Osteocyte (in vitro differentiated cells): ENCODE measurements around the gene DHRS3. TPM values are rescaled to one million over a fixed set of nuclear protein-coding genes. Genes with fewer than 3 reads are reported as not detected.

Experiments used
- DNase-seq: peaks from one replicate; pipeline ENCODE4 v3.0.0; 2021; ENCODE audit warnings: mixed read lengths; ENCODE audit not compliant: unreplicated experiment; ENCODE audit errors: extremely low spot score
- H3K27ac Mint-ChIP-seq: one replicate; pipeline ENCODE4 v1.8.0; 2021; ENCODE audit warnings: mild to moderate bottlenecking, mixed read lengths; ENCODE audit not compliant: unreplicated experiment
- H3K27me3 Mint-ChIP-seq: one replicate; pipeline ENCODE4 v1.8.0; 2021; ENCODE audit warnings: mixed read lengths; ENCODE audit not compliant: unreplicated experiment
- H3K36me3 Mint-ChIP-seq: one replicate; pipeline ENCODE4 v1.8.0; 2021; ENCODE audit warnings: mixed read lengths; ENCODE audit not compliant: unreplicated experiment
- H3K4me1 Mint-ChIP-seq: one replicate; pipeline ENCODE4 v1.8.0; 2021; ENCODE audit warnings: mixed read lengths; ENCODE audit not compliant: unreplicated experiment
- H3K4me3 Mint-ChIP-seq: one replicate; pipeline ENCODE4 v1.8.0; 2021; ENCODE audit warnings: mild to moderate bottlenecking, moderate library complexity, mixed read lengths; ENCODE audit not compliant: unreplicated experiment
- H3K9me3 Mint-ChIP-seq: one replicate; pipeline ENCODE4 v1.8.0; 2021; ENCODE audit warnings: mixed read lengths; ENCODE audit not compliant: unreplicated experiment
- total RNA-seq: library from RNA; stranded (reverse); gene quantifications from 2 replicates; pipeline ENCODE4 v1.2.1, GENCODE V29; 2021
- TF ChIP-seq, protein P1 (sequence below): fragments of 200-600 bp; sonication (generic); IDR thresholded peaks from 2 replicates; pipeline ENCODE4 v1.5.0; 2021; ENCODE audit warnings: antibody characterized with exemption, mild to moderate bottlenecking, moderate library complexity

DHRS3 gene
- total RNA-seq, 1 donor from 2014 or later = 52.5 TPM

DNA sequence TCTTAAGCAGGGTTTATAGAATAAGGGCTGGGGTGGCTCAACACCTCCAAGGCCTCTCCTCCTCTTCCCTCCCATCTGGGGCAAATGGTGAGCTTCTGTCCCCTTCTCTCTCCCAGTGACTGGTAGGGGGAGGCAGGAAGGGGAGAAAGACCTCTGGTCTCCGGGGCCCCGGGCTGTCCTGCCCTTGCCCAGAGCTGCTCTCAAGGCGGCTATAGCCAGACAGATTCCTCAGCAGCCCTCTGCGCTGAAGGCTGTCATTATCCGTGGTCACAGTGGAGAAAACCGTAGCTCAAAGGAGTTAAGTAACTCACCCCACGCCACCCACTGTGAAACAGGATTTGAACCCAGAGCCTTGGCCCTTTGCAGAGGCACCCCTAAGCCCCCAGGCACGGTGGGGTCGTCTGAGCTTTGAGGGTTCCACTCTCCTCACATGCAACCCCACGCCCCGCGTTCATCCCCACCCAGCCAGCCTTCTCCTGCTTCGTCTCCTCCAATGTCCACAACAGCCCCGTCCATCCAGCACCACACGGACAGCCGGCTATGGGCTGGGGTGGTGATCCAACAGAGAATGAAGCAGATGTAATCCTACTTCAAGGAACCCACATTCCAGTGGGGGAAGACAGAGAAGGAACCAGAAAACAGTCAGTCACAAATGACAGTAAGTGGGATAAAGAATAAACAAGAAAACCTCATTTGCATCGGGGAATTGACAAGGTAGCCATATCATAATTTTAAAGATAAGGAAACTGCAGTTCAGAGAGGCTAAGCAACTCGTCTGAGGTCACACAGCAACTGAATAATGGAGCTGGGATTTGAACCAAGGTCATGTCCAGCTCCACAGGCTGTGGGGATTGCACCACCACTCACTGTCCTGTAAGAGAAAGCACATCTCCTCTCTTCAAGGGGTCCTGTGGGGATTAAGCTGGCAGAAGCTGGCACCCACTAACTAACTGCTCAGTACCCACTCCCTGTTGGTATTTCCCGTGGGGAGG lies 31.8 kb downstream of the DHRS3 start:
- Mint-ChIP-seq H3K4me1 (no peaks in the 10 kb centered on the region), H3K9me3 (no peaks in the 10 kb centered on the region), H3K27ac (no peak overlapping the region), H3K27me3 (no peaks in the 10 kb centered on the region), H3K36me3 (no peaks in the 10 kb centered on the region), H3K4me3 (no peak overlapping the region)
- TF ChIP-seq, protein P1, sequence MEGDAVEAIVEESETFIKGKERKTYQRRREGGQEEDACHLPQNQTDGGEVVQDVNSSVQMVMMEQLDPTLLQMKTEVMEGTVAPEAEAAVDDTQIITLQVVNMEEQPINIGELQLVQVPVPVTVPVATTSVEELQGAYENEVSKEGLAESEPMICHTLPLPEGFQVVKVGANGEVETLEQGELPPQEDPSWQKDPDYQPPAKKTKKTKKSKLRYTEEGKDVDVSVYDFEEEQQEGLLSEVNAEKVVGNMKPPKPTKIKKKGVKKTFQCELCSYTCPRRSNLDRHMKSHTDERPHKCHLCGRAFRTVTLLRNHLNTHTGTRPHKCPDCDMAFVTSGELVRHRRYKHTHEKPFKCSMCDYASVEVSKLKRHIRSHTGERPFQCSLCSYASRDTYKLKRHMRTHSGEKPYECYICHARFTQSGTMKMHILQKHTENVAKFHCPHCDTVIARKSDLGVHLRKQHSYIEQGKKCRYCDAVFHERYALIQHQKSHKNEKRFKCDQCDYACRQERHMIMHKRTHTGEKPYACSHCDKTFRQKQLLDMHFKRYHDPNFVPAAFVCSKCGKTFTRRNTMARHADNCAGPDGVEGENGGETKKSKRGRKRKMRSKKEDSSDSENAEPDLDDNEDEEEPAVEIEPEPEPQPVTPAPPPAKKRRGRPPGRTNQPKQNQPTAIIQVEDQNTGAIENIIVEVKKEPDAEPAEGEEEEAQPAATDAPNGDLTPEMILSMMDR = no peak
- no peak for DNase-seq

DNA sequence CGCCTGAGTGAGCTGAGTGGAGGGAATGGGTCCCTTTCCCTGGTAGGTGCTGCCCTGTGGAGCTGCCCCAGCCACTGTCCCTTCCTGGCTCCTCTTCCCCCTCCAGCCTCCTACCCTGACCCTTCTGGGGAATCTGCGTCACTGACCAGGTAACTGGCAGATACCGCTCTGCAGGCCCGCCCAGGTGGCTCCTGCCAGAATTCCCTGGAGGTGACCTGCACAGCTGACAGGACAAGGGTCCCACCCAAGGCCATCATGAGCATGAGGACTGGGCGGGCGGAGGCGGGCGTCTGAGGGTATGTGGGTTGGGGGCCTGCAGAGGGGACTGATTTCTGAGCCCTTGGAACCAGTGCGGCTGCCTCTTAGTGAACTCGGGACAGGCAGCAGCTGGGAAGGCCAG lies 32.5 kb downstream of the DHRS3 start:
- no peaks in the 10 kb centered on the region for H3K27me3 Mint-ChIP-seq
- DNase-seq = no peak
- H3K4me1 Mint-ChIP-seq = no peaks in the 10 kb centered on the region
- TF ChIP-seq, protein P1 = no peak
- no peak overlapping the region for H3K4me3 Mint-ChIP-seq
- H3K9me3 Mint-ChIP-seq = no peaks in the 10 kb centered on the region
- no peak overlapping the region for H3K27ac Mint-ChIP-seq
- H3K36me3 Mint-ChIP-seq = peaks cover under 1% of the 10 kb centered on the region

DNA sequence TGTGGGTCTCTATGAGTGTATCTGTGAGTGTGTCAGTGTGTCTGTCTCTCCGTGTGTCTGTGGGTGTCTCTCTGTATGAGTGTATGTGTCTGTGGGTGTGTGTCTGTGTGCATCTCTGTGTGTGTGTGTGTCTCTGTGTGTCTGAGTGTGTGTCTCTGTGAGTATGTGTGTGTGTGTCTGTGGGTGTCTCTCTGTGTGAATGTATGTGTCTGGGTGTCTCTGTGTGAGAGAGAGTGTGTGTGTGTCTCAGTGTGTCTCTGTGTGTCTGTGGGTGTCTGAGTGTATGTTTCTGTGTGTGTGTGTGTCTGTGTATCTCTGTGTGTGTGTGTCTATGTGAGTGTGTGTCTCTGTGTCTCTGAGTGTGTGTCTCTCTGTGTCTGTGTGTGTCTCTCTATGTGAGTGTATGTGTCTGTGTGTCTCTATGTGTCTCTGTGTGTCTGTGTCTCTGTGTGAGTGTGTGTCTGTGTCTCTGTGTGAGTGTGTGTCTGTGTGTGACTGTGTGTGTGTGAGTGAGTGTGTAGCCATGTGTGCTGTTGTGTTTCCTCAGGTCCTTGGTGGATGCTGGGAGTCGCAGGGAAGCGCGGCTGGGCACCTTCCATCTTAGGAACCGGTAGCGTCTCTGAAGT lies 33.0 kb downstream of the DHRS3 start:
- peaks cover 3% of the 10 kb centered on the region for H3K36me3 Mint-ChIP-seq
- H3K27me3 Mint-ChIP-seq = no peaks in the 10 kb centered on the region
- no peak overlapping the region for H3K27ac Mint-ChIP-seq
- no peaks in the 10 kb centered on the region for H3K9me3 Mint-ChIP-seq
- no peaks in the 10 kb centered on the region for H3K4me1 Mint-ChIP-seq
- DNase-seq = no peak
- TF ChIP-seq, protein P1 = no peak
- H3K4me3 Mint-ChIP-seq = no peak overlapping the region

DNA sequence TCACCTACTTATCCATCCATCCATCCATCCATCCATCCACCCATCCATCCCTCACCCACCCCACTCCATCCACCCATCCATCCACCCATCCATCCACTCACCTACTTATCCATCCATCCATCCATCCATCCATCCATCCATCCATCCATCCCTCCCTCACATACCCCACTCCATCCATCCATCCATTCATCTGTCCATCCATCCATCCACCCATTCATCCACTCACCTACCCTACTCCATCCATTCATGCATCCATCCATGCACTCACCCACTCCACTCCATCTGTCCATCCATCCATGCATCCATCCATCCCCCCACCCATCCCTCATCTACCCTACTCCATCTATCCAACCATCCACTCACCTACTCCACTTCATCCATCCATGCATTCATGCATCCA lies 34.5 kb downstream of the DHRS3 start:
- no peak for DNase-seq
- Mint-ChIP-seq H3K36me3 (peaks cover 3% of the 10 kb centered on the region), H3K4me1 (no peaks in the 10 kb centered on the region), H3K4me3 (no peak overlapping the region), H3K27me3 (no peaks in the 10 kb centered on the region), H3K9me3 (no peaks in the 10 kb centered on the region), H3K27ac (no peak overlapping the region)
- TF ChIP-seq, protein P1 = no peak

DNA sequence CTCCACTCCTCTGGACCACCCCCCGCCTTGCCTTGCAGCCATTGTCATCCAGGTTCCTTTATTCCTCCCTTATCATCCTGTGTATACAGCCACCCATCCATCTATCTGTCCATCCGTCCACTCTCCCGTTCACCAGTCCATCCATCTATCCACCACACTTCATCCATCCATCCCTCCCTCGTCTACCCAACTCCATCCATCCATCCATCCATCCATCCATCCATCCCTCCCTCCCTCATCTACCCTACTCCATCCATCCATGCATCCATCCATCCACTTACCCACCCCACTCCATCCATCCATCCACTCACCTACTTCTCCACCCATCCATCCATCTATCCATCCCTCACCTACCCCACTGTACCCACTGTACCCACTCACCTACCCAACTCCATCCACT lies 35.4 kb downstream of the DHRS3 start:
- peaks cover 3% of the 10 kb centered on the region for H3K36me3 Mint-ChIP-seq
- no peak for DNase-seq
- H3K9me3 Mint-ChIP-seq = no peaks in the 10 kb centered on the region
- H3K27me3 Mint-ChIP-seq = no peaks in the 10 kb centered on the region
- no peaks in the 10 kb centered on the region for H3K4me1 Mint-ChIP-seq
- no peak overlapping the region for H3K4me3 Mint-ChIP-seq
- no peak overlapping the region for H3K27ac Mint-ChIP-seq
- TF ChIP-seq, protein P1 = no peak
